Karpas-422 (cell line): ENCODE measurements around the gene CES3. TPM values are rescaled to one million over a fixed set of nuclear protein-coding genes. Genes with fewer than 3 reads are reported as not detected.
A peak's percentile ranks its signal among the peaks of the same experiment; 100 is the strongest.

Experiments
- DNase-seq: peaks from one replicate; pipeline ENCODE4 v3.0.0-alpha.2; 2015
- H2AFZ ChIP-seq: fragments of 200-600 bp; sonication (generic); 2 replicates; pipeline ENCODE4 v1.6.1; 2014; ENCODE audit warnings: antibody characterized with exemption, low read length, mixed read lengths
- H3K27ac ChIP-seq: fragments of 200-600 bp; sonication (generic); 2 replicates; pipeline ENCODE4 v1.5.1; 2014; ENCODE audit warnings: mild to moderate bottlenecking, low read length, moderate library complexity
- H3K27me3 ChIP-seq: fragments of 200-600 bp; sonication (generic); 2 replicates; pipeline ENCODE4 v1.6.1; 2014; ENCODE audit warnings: low read length, mixed read lengths
- H3K36me3 ChIP-seq: fragments of 200-600 bp; sonication (generic); 2 replicates; pipeline ENCODE4 v1.6.1; 2014; ENCODE audit warnings: low read length, mixed read lengths; ENCODE audit not compliant: insufficient read depth
- H3K4me1 ChIP-seq: fragments of 200-600 bp; sonication (generic); 2 replicates; pipeline ENCODE4 v1.6.1; 2014; ENCODE audit warnings: mild to moderate bottlenecking, low read length, mixed read lengths
- H3K4me2 ChIP-seq: fragments of 200-600 bp; sonication (generic); 2 replicates; pipeline ENCODE4 v1.6.1; 2014; ENCODE audit warnings: low read length, low read depth, mild to moderate bottlenecking; ENCODE audit not compliant: poor library complexity, severe bottlenecking
- H3K4me3 ChIP-seq: fragments of 200-600 bp; sonication (generic); 2 replicates; pipeline ENCODE4 v1.5.1; 2014; ENCODE audit warnings: mild to moderate bottlenecking, antibody characterized with exemption, low read length, mixed read lengths
- H3K79me2 ChIP-seq: fragments of 200-600 bp; sonication (generic); 2 replicates; pipeline ENCODE4 v1.6.1; 2014; ENCODE audit warnings: mild to moderate bottlenecking, low read length, mixed read lengths
- H3K9ac ChIP-seq: fragments of 200-600 bp; sonication (generic); 2 replicates; pipeline ENCODE4 v1.6.0; 2014; ENCODE audit warnings: low read length
- H3K9me2 ChIP-seq: fragments of 200-600 bp; sonication (generic), shearing (Covaris generic); replicated peaks from 2 replicates; pipeline ENCODE4 v1.6.0; 2014; ENCODE audit warnings: mild to moderate bottlenecking, low read length, moderate library complexity; ENCODE audit not compliant: insufficient read depth
- H3K9me3 ChIP-seq: fragments of 300-700, 200-600 bp; sonication (generic); 2 replicates; pipeline ENCODE4 v1.6.1; 2014; ENCODE audit warnings: low read length, mixed read lengths
- H4K20me1 ChIP-seq: fragments of 200-600 bp; sonication (generic); 2 replicates; pipeline ENCODE4 v1.6.1; 2014; ENCODE audit warnings: mild to moderate bottlenecking, antibody characterized with exemption, low read length, low read depth; ENCODE audit not compliant: insufficient read depth
- total RNA-seq: library from RNA; depleted of rRNA; stranded (reverse); fragments of >200 nt; shearing (Covaris generic); gene quantifications from 2 replicates; pipeline ENCODE4 v1.2.3, GENCODE V29; 2014; ENCODE audit warnings: low replicate concordance; rRNA removed

Gene CES3
- 20.9 and 28.3 TPM in 2 replicates for total RNA-seq

DNA sequence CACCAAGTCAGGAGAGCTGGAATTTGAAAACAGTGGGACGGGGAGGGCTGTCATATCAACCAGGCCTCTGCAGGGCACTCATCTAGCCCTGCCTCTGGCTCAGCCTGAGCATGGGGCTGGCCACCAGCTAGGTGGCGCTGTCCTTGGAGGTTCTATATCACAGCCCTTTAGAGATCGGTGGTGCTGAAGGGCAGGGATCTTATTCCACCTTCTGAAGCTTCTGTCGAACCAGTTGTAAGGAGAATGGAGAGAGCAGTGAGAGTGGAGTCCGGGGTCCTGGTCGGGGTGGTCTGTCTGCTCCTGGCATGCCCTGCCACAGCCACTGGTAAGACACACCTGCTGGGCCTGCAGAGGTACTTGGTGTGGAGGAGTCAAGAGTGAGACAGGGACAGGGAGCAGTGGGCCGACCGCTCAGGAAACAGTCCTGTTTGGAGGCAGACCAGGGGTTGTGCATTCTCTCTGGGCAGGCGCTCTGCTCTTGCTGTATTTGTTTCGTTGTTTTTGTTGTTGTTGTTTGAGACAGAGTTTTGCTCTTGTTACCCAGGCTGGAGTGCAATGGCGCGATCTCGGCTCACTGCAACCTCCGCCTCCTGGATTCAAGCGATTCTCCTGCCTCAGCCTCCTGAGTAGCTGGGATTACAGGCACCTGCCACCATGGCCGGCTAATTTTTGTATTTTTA, at the start of gene CES3:
CES3 (plus strand) TSS at position 202 of the 680 bp plus-strand sequence; CDS start at position 244, 42 bp downstream.
- Histone ChIP-seq H3K9me3 (no peaks in the 10 kb centered on the region), H4K20me1 (no peaks in the 10 kb centered on the region), H3K27me3 (no peaks in the 10 kb centered on the region), H3K9ac (peak within 1 kb of the TSS; percentile 83), H3K9me2 (no peaks in the 10 kb centered on the region), H3K27ac (peak within 1 kb of the TSS; percentile 69), H2AFZ (peak within 1 kb of the TSS; percentile 92; the same call in 1 of the 2 replicates), H3K79me2 (peaks cover 9% of the 10 kb centered on the region; the same call in 1 of the 2 replicates), H3K4me3 (peak within 1 kb of the TSS; percentile 89), H3K4me2 (peak within 1 kb of the TSS; percentile 84), H3K4me1 (peaks cover 9% of the 10 kb centered on the region), H3K36me3 (no peaks in the 10 kb centered on the region)
- DNase-seq = peak; percentile 94

- H3K27me3 ChIP-seq = no peaks in the 10 kb centered on the region
- no peak overlapping the region for H3K4me3 ChIP-seq
- H2AFZ ChIP-seq = no peak overlapping the region
- no peaks in the 10 kb centered on the region for H3K36me3 ChIP-seq
- no peak overlapping the region for H3K9ac ChIP-seq
- H3K4me2 ChIP-seq = no peak overlapping the region
- H3K9me3 ChIP-seq = no peaks in the 10 kb centered on the region
- DNase-seq = no peak
- H3K79me2 ChIP-seq = no peaks in the 10 kb centered on the region
- H3K4me1 ChIP-seq = no peaks in the 10 kb centered on the region
- H3K27ac ChIP-seq = no peak overlapping the region
- no peaks in the 10 kb centered on the region for H4K20me1 ChIP-seq
- H3K9me2 ChIP-seq = no peaks in the 10 kb centered on the region
These were observed 49.3 kb upstream of the CES3 start for GRCh38 chr16:66911801-66912200.

- H2AFZ ChIP-seq = no peak overlapping the region
- DNase-seq = no peak
- no peaks in the 10 kb centered on the region for H3K36me3 ChIP-seq
- no peaks in the 10 kb centered on the region for H3K9me2 ChIP-seq
- no peak overlapping the region for H3K9ac ChIP-seq
- no peaks in the 10 kb centered on the region for H4K20me1 ChIP-seq
- no peaks in the 10 kb centered on the region for H3K27me3 ChIP-seq
- no peaks in the 10 kb centered on the region for H3K79me2 ChIP-seq
- H3K4me1 ChIP-seq = no peaks in the 10 kb centered on the region
- no peak overlapping the region for H3K27ac ChIP-seq
- H3K4me3 ChIP-seq = no peak overlapping the region
- H3K4me2 ChIP-seq = no peak overlapping the region
- no peaks in the 10 kb centered on the region for H3K9me3 ChIP-seq
These were observed 48.0 kb upstream of the CES3 start for GRCh38 chr16:66913081-66913480.

DNA sequence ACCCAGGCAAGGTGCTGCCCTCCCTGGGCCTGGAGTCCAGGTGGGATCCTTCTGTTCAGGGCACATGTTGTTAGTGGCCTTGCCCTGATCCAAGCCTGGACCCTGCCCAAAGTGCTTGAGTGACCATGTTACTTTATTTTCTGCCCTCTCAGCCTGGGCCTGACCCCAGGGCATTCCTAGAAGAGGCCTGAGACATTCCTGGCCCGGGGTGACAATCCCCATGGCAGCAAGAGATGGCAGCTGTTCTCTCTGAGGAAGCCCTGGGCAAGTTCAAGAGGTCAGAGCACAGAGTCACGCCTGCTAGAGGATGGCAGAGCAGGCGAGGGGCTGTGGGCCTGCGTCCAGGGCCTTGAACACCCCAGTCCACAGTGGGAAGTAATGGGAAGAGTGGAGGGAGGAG, 47.4 kb upstream of the CES3 start:
- H3K79me2 ChIP-seq = no peaks in the 10 kb centered on the region
- no peak for DNase-seq
- H3K4me3 ChIP-seq = no peak overlapping the region
- no peaks in the 10 kb centered on the region for H4K20me1 ChIP-seq
- no peaks in the 10 kb centered on the region for H3K9me2 ChIP-seq
- no peaks in the 10 kb centered on the region for H3K4me1 ChIP-seq
- no peak overlapping the region for H3K27ac ChIP-seq
- no peaks in the 10 kb centered on the region for H3K27me3 ChIP-seq
- H3K9ac ChIP-seq = no peak overlapping the region
- no peaks in the 10 kb centered on the region for H3K9me3 ChIP-seq
- no peak overlapping the region for H3K4me2 ChIP-seq
- H2AFZ ChIP-seq = no peak overlapping the region
- no peaks in the 10 kb centered on the region for H3K36me3 ChIP-seq

DNA sequence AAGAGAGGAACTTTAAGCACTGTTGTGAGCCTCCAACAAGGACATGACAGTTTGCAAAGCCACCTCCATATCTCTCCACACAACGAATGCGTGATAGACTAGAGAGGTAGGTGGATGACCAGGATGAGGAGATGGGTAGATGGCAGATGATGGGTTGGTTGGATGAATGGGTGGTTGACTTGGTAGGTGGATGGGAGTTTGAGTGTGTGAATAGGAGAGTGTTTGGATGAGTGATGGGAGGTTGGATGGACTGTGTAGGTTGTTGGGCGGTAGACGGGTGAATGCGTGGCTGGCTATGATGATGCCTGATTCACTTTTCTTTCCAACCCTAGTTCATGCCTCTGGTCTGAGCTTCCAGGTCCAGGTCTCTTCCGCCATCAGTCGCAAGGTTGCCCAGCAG, 46.5 kb upstream of the CES3 start:
- H3K36me3 ChIP-seq = no peaks in the 10 kb centered on the region
- H3K9me2 ChIP-seq = no peaks in the 10 kb centered on the region
- no peak overlapping the region for H3K4me3 ChIP-seq
- no peak overlapping the region for H3K27ac ChIP-seq
- no peaks in the 10 kb centered on the region for H3K27me3 ChIP-seq
- DNase-seq = no peak
- H3K4me2 ChIP-seq = no peak overlapping the region
- no peak overlapping the region for H3K9ac ChIP-seq
- no peaks in the 10 kb centered on the region for H4K20me1 ChIP-seq
- H3K9me3 ChIP-seq = no peaks in the 10 kb centered on the region
- no peak overlapping the region for H2AFZ ChIP-seq
- H3K79me2 ChIP-seq = no peaks in the 10 kb centered on the region
- H3K4me1 ChIP-seq = no peaks in the 10 kb centered on the region

GRCh38 chr16:66915041-66915440, 46.0 kb upstream of the CES3 start:
- H3K4me3 ChIP-seq = no peak overlapping the region
- no peak overlapping the region for H3K4me2 ChIP-seq
- no peaks in the 10 kb centered on the region for H4K20me1 ChIP-seq
- no peak overlapping the region for H2AFZ ChIP-seq
- H3K27ac ChIP-seq = no peak overlapping the region
- no peaks in the 10 kb centered on the region for H3K4me1 ChIP-seq
- no peaks in the 10 kb centered on the region for H3K79me2 ChIP-seq
- no peaks in the 10 kb centered on the region for H3K27me3 ChIP-seq
- H3K9ac ChIP-seq = no peak overlapping the region
- no peak for DNase-seq
- no peaks in the 10 kb centered on the region for H3K36me3 ChIP-seq
- no peaks in the 10 kb centered on the region for H3K9me3 ChIP-seq
- no peaks in the 10 kb centered on the region for H3K9me2 ChIP-seq

DNA sequence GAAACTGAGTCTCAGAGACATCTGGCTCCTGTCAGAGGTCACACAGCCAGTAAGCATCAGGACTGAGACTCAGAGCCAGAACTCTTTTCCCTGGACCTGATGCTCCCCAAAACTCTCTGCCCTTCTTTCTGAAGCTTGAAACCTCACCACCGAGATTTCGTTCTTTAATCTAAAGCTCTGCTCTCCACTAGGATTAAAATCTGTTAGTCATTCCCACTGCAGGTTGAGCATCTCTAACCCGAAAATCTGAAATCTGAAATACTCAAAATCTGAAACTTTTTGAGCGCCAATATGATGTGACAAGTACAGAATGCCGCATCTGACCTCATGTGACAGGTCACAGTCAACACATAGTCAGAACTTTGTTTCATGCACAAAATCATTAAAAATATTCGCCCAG, 44.5 kb upstream of the CES3 start:
- Histone ChIP-seq H3K9ac (no peak overlapping the region), H3K4me3 (no peak overlapping the region), H2AFZ (no peak overlapping the region), H3K4me2 (no peak overlapping the region), H3K79me2 (no peaks in the 10 kb centered on the region), H3K27me3 (no peaks in the 10 kb centered on the region), H3K9me2 (no peaks in the 10 kb centered on the region), H3K36me3 (no peaks in the 10 kb centered on the region), H3K4me1 (no peaks in the 10 kb centered on the region), H3K9me3 (no peaks in the 10 kb centered on the region), H4K20me1 (no peaks in the 10 kb centered on the region), H3K27ac (no peak overlapping the region)
- no peak for DNase-seq

- H3K27me3 ChIP-seq = no peaks in the 10 kb centered on the region
- H3K9me2 ChIP-seq = no peaks in the 10 kb centered on the region
These were observed 43.3 kb upstream of the CES3 start for GRCh38 chr16:66917741-66918140.

More at GRCh38 chr16:66917741-66918140, 43.3 kb upstream of the CES3 start:
- H3K79me2 ChIP-seq = no peaks in the 10 kb centered on the region
- H3K9me3 ChIP-seq = no peaks in the 10 kb centered on the region
- H3K36me3 ChIP-seq = no peaks in the 10 kb centered on the region
- no peak for DNase-seq
- no peak overlapping the region for H3K9ac ChIP-seq
- no peak overlapping the region for H2AFZ ChIP-seq
- no peak overlapping the region for H3K4me2 ChIP-seq
- H3K27ac ChIP-seq = no peak overlapping the region
- H4K20me1 ChIP-seq = no peaks in the 10 kb centered on the region
- H3K4me3 ChIP-seq = no peak overlapping the region
- H3K4me1 ChIP-seq = no peaks in the 10 kb centered on the region
